NCI-H2196 treated with DMSO at 0.1 percent for 48 hours (cell line): ENCODE results near the gene PDE11A.

Experiments
- DNase-seq: peaks from one replicate; lab custom pipeline; 2025; ENCODE audit not compliant: unreplicated experiment; lab: John Stamatoyannopoulos, UW

Gene PDE11A

GRCh38 chr2:177604271-177605065, 468.1 kb downstream of the PDE11A start:
- peak; percentile 13 for DNase-seq

- no peak for DNase-seq
Observed at GRCh38 chr2:177603768-177604167, 468.8 kb downstream of the PDE11A start.

GRCh38 chr2:177603181-177603580, 469.4 kb downstream of the PDE11A start:
- no peak for DNase-seq

DNA sequence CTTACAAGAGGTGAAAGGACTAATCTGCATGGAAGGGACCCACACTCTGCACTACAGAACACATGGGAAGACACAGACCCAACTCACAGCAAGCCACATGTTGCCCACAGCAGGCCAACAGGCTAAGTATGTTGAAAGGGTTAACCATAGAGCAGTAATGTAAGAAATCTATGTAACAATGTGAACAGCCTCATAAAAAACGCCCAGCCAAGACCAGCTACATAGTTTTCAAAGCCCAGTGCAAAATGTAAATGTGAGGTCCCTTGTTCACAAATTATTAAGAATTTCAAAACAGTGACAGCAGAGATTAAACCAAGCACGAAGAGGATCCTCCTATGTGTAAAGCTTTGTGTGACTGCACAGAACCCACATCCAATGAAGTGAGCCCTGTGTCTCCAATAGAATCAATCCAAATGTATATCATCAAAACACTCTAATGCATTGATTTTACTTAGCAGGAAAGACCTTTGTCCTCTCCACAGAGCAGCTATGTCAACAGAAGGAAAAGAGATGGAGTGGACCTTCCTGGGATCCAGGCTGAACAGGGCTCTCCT, 469.9 kb downstream of the PDE11A start:
- DNase-seq: no peak

DNA sequence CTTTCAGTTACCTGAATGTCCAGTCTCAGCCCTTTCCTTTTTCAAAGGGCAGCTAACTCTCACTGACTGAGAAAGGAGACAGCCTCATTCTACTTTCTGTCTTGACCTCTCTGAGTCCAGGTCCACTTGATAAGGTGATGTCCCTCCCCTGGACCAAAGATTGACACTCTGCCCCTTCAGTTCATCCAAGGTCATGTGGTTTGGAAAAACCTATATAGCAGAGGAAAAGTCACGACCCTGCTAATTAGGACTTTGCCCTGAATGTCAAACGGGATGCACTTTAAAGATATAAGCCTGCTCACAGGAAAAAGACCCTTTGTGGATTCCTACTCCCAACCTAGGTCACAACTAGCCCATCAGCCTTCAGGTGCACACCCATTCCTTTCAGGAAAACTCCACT, 471.7 kb downstream of the PDE11A start:
- no peak for DNase-seq

DNA sequence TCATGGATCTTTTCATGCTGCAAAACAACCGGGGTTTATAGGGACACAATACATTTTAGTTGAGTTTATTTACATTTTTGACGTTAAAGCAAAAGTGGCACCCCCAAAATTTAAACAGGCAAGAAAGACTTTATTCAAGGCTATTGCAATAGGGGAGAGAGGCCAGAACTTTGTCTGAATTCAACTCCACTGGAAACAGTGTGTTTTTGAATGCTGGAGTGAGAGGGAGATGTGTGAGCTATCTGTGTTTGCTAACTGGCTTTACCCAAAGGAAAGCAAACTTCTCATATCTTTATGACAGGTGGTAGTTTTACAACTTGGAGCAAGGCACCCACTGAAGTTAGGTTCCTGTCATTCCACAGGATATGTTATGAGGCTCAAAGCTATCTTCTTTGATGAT, 472.6 kb downstream of the PDE11A start:
- DNase-seq: no peak

DNA sequence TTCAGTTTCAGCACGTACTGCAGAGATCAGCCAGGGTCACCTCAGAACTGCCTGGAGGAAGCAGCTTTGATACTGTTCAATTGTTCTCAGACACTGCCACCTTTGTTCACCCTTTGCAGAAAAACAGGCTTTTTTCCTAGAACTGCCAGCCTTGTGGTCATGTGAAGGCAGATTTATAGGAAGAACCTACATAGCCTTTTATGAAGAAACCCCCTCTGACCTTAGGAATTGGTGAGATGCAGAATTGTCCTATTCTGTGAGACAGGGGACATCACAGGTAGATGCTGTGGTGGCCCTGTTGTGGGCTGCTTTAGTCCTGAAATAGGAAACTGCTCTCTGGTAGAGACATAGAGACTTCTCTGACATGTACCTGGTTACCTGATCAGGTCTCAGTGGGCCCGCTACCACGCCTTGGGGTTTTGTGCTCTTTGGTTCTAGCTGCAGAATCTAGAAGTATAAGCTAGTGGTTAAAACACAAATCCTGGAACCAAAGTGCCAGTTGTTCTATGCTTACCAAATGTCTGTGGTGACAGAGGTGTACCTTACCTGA, 473.4 kb downstream of the PDE11A start:
- DNase-seq: no peak

DNA sequence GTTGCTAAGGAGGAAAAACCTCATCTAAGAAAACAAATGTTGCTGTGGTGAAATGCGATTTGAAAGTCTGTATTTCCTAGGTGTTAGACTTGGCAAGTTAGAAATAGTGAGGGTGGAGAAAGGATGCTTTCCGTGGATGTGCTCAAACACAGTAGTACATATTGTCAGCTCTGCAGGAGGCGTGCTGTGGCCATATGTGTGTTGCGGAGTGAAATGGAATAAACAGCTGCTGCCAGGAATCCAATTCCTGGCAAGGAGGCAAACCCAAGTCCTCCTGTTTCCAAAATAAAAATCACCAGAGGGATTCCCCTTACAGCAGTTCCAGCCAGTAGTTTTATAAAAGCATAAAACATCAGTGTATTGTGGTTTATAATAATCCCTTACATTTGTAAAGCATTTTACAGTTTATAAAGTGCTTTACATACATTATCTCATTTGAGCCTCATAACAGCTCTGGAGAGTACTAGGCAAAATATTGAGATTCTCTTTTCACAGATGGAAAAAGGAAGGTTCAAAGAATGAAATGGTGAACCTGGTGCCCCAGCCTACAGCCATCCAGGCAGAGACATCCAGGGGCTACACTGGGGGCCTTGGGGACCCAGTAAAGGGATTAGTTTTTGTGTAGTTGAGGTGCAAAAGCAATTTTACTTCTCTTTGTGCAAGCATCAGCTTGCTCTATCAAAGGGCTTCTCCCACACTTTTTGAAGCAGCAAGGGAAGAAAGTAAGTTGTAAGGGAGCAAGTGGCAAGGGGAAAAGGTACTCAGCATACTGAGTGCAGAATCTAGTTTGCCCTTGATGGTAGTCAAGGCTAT, 474.0 kb downstream of the PDE11A start:
- no peak for DNase-seq

DNA sequence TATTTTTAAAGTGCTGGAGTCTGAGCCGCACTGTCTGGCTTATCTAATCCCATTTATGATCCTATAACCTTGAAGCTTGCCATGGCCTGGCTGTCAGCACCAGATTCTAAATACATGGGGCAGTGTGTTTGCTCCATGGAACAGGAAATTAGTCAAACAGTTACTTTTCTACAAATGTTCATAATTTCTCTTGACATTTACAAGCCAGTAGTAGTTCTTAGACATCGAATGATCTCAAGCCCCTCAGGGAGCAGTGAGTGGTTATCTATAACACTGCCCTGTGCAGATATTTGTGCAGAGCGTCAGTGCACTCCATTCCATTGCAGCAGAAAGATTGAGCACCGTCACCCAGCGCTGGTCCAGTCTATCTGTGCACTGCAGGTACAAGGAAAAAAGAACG, 474.8 kb downstream of the PDE11A start:
- DNase-seq: no peak

- no peak for DNase-seq
Observed at GRCh38 chr2:177596866-177597265, 475.7 kb downstream of the PDE11A start.

DNA sequence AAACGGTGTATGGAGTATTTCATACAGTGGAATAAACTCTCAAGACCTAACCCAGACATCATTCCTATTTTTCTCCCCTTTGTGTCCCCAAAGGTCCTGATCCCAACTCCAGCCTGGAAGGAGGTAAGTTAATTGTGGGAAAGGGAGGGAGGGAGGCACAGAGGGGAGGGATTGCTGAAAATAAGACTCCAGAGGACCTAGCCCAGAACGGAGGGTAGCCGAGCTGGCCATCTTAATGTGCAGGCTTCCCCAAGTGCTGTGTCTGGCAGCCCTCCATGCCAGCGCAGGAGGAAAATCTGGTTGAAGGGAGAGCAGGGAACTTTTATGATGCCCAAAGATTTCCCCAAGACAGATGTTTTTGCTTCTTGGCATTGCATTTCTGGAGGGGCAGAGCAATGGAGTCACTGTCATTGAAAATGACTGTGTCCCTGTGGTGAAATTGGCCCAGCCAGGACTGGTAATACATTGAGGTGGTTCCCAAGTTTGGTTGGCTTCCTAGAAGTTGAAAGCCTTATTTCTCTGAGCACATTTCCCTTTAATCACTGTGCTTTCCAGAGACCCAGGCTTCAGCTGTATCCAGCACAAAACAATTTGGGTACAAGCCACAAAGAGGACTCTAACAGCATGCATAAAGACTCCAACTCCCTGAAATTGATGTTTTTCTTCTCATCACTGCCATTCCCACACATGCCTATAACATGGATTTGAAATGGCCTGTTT, 477.3 kb downstream of the PDE11A start:
- no peak for DNase-seq

DNA sequence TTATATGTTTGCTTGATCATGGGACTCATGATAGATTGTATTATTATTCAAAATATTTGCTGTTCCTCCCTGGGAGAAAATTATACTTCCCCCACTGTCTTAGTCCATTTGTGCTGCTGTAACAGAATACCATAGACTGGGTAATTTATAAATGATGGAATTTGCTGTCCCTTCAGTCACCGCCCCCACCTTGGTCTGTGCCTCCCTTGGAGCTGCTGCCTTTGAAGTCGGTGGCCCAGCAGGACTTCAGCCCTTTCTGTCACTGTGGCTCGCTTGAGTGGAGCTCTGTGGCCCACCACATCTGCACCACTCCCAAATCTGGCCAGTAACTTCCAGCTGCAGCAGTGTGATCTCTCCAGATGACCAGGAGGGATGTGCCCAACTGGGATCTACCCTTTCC, 479.2 kb downstream of the PDE11A start:
- DNase-seq: no peak

GRCh38 chr2:177592945-177593344, 479.6 kb downstream of the PDE11A start:
- DNase-seq: no peak

DNA sequence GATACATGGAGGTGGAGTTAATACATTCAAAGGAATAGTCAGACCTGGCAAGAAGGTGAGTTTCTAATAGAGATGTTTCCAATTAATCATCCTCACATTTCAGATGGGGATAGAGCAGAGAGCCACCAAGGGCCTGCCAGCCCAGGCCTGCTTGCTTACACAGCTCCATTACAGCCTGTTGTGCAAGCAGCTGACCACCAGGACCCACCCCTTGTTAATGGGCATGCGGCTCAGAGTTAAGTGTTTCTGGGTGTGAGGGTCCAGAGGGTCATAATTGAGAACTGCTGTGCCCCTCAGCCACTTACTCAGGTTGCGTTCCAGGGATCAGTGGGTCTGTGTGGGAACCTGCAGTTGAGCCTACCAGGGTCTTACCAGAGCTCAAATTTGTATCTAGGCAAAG, 480.2 kb downstream of the PDE11A start:
- DNase-seq: no peak

GRCh38 chr2:177589186-177589585, 483.4 kb downstream of the PDE11A start:
- no peak for DNase-seq

GRCh38 chr2:177588671-177589070, 483.9 kb downstream of the PDE11A start:
- DNase-seq: no peak

DNA sequence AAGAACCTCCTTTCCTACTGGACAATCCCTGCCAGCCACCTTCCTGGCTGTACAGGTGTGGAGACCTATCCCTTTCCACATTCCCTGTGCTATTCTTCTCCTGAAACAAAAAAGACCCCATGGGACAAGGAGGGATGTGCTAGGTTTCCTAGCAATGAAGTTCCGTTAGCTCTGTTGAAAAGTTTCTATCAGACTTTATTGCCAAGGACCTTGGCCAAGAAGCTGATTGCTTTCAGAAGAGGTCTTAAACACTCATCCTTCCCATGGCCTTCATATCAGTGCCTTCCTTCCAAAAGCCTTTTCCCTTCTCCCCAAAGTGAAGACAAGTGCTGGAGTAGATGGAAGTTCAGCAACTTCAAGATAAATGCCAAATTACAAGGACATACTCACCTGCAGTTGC, 485.2 kb downstream of the PDE11A start:
- no peak for DNase-seq

DNA sequence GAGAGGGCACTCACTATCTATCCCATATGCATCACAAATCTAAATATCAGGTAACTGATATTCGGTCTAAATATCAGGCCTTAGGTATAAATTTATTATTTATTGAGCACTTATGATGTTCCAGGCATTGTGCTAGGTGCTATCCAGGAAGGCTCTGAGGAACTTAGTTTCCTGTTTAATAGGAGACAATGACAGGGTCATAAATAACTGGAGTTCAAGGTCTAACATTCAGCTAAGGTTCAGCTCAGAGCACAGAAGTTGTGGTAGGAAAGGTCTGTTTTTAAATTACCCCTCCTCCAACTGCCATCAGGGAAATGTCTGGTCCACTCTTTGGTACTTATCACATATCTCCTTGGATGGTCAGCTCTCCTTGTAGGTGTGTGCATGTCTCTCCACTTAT, 486.4 kb downstream of the PDE11A start:
- DNase-seq: no peak

DNA sequence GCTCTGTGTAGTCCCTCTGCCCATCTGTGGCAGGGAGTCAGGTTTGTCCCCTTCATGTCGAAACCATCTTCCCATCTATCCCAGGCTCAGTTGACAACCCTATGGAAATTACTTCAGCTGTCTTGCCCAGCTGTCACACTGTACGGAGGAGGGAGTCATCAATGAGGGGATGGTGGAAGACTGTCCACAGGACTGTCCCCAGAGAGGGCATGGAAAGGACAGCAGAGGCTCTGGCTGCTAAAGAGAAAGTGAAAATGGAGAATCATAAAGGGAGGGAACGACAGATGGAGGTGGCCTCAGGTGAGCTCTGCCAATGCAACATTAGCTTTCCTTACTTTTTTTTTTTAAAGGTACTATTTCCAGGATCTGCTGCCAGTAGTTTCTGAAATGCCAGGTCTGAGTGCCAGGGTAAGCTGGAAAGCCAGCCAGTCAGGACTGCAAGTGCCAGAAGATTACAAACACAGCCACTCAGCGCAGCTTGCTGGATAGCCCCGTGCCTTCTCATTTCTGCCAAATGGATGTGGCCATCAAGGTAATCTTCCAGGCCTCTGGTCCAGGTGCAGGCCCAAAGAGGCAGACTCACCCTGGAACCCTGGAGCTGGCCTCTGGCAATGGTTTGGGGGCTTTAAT, 487.2 kb downstream of the PDE11A start:
- no peak for DNase-seq

DNA sequence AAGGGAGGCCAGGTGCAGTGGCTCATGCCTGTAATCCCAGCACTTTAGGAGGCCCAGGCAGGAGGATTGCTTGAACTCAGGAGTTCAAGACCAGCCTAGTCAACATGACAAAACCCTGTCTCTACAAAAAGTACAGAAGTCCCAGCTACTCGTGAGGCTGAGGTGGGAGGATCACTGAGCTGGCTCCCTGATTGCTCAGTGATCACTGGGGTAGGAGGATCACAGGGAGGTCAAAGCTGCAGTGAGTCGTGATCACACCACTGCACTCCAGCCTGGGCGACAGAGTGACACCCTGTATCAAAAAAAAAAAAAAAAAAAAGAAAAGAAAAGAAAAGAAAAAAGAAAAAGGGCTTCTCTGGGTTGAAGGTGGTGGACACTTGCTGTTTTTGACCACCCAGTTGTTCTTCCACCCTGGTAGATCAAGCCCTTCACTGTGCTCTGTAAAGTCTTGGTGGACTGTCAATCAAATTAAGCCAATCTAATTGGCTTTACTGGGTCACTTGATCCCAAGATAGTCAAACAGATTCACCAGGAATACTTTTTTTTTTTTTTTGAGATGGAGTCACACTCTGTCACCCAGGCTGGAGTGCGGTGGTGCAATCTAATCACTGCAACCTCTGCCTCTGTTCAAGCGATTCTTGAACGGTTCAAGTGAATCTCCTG, 488.4 kb downstream of the PDE11A start:
- no peak for DNase-seq
